Activated T-cell treated with anti-CD3 and anti-CD28 coated beads for 4 hours (primary cell): Measurements from ENCODE around the gene HDAC7.

ENCODE experiments used
- DNase-seq: peaks from one replicate; pipeline ENCODE4 v3.0.0-alpha.2; 2020

HDAC7 gene

GRCh38 chr12:47819896-47820630, at the start of gene HDAC7:
TSS of gene HDAC7 (minus strand) at chr12:47819903. CDS start at chr12:47819785, 118 bp downstream.
- DNase-seq: peak; percentile 56

DNA sequence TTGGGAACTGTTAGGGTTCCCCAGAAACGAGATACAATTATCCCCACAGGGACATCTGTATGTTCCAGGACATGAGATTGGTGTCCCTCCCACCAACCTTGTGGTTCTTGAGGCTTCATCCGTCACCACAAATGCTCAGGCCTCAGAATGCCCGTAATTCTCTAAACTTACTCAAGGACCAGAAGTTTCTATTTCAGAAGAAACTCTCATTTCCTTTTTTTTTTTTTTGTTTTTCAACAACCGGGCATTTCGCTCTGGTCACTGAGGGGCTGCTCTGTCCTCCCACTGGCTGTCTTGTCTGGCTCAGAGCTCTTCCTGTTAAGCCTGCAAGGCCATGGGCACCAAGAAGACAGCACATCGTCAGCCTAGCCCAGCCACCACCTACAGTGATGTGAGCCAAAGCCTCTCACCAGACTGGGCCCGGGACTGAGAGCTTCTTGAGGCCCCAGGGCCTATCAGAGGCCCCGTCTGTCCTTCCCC, 48.9 kb upstream of the HDAC7 start:
- no peak for DNase-seq

- no peak for DNase-seq
Observed at GRCh38 chr12:47868041-47868440, 48.3 kb upstream of the HDAC7 start.

DNA sequence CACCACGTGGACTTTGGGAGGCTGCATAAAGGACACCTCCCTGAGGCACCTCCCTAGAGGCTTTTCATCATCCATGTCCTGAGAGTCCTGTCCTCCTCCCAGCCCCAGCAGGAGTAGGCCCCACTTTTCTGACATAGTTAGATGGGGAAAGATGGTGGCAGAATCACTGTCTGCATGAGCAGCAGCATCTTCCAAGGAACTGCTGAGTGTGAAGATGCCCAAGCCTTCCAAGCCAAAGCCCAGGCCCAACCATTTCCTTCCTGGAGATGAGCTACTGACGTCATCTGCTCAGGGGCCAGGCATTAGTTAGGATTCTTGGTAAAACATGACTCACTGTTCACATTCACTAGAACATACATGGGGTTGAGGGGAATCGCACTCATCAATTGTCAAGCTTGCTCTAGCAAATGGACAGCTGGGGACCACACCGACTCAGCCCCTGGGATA, 47.8 kb upstream of the HDAC7 start:
- DNase-seq: no peak

DNA sequence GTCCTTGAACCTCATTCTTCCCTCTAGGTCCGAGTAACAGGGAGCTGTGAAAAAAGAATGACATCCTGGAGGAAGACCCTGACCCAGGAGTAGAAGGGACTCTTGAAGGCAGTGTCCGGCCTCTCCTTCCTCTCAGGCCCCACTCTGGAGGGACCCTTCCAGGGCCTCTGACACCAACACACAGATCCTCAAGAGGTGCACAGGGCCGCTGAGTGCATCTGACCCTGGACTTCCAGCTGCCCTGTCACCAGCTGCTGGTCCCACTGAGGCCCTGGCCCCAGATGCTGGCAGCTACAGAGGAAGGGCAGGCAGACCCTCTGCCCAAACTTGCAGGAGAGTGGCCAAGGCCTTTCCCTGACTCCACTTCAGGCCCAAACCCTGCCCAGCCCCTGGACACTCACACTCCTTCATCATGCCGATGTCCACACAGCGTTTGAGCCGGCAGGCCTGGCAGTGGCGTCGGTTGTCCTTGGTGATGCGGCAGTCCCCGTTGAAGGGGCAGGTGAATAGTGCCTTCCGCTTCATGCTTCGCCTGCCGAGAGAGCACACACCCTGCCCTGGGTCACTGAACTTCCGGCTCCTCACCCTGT, 45.0 kb upstream of the HDAC7 start:
- DNase-seq: no peak

GRCh38 chr12:47863985-47864384, 44.3 kb upstream of the HDAC7 start:
- DNase-seq: no peak

DNA sequence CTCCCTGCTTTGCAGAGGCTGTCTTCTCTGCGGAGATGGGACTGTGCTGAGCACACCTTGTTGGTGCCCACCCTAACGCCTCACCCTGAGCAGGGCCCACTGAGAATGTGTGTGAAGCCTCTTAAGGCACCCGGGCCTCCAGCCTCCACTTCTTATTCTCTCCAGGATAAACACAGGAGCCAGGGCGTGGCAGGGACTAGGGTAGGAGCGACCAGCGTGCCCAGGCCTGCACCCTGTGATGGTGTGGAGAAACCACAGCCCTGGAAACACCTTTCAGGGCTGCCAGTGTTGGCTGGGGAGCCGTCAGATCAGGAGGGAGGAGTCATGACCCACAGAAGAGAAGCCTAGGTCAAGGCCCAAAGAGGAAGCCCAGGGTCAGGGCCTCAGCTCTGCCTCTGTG, 43.8 kb upstream of the HDAC7 start:
- DNase-seq: no peak

DNA sequence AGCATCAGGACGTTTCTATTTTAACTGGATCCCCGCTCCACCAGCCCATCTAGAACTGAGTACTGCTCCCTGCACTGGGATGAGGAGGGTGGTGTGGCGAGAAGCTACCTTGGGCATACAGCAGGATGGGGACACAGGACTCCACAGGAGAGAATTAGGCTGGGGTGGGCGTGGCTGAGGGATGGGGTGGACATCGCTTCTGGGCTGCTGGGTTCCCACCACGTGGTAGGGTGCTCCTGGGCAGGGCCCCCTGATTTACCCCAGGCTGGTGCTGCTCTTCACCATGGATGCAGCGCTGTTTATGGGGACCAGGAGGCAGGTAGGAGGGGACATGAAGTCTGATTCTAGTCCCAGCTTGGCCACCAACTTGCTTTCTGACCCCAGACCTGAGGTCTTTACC, 43.2 kb upstream of the HDAC7 start:
- DNase-seq: no peak

- no peak for DNase-seq
Observed at GRCh38 chr12:47862167-47862750, 42.6 kb upstream of the HDAC7 start.

DNA sequence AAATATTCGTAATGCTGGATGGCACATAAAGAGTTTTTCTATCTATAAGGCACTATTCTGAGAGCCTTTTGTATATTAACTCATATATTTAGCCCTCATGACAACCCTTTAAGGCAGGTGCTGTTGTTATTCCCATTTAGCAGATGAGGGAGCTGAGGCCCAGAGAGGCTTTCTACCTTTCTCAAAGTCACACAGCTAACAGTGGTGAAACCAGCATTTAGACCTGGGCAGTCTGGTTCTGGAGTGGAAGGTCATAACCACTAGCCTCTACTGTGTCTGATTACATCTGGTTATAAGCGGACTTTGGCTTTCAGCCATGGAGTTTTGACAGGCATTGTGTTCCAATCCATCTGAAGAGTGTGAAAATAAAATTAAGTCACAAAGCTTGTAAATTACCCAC, 41.2 kb upstream of the HDAC7 start:
- DNase-seq: no peak

- no peak for DNase-seq
Observed at GRCh38 chr12:47860279-47860841, 40.7 kb upstream of the HDAC7 start.

DNA sequence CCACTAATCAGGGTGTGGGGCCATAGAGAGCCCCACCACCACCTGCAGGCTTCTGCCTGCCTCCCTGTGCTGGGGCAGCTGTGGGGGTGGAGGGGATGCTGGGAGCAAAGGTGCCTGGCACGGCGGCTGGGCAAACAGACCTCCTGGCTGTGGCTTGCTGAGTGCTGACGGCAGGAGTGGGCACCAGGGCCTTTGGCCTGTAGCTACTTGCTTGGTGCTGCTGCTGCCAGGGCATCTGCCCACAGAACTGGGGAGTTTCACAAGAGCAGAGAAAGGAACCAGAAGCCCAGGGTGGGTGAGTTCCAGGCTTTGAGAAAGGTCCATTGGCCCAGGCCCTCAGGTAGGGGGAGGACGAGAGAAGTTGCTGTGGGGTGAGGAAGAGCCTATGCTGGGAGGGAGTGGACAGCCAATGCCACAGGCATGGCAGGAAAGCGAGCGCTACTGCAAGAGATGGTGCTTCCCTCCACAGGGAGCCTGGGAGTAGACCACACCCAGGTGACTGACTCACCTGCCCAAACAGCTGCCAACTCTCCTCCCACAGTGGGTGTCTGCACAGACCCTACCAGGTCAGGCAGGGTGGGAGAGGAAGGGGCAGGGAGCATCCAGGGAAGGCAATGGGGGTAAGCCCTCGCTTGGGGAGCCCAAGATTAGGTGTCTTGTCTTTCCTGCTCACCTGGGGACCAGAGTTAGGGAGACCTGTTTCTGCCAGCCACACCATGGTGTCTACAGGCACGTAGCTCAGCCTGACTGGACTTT, 39.0 kb upstream of the HDAC7 start:
- DNase-seq: no peak

- no peak for DNase-seq
Observed at GRCh38 chr12:47856721-47857575, 37.2 kb upstream of the HDAC7 start.

- DNase-seq: no peak
Observed at GRCh38 chr12:47856094-47856493, 36.4 kb upstream of the HDAC7 start.

- DNase-seq: no peak
Observed at GRCh38 chr12:47855502-47855901, 35.8 kb upstream of the HDAC7 start.

GRCh38 chr12:47854531-47854930, 34.8 kb upstream of the HDAC7 start:
- DNase-seq: no peak

- no peak for DNase-seq
Observed at GRCh38 chr12:47852096-47852571, 32.4 kb upstream of the HDAC7 start.

- no peak for DNase-seq
Observed at GRCh38 chr12:47851303-47851952, 31.7 kb upstream of the HDAC7 start.

- DNase-seq: no peak
Observed at GRCh38 chr12:47850153-47851084, 30.7 kb upstream of the HDAC7 start.

DNA sequence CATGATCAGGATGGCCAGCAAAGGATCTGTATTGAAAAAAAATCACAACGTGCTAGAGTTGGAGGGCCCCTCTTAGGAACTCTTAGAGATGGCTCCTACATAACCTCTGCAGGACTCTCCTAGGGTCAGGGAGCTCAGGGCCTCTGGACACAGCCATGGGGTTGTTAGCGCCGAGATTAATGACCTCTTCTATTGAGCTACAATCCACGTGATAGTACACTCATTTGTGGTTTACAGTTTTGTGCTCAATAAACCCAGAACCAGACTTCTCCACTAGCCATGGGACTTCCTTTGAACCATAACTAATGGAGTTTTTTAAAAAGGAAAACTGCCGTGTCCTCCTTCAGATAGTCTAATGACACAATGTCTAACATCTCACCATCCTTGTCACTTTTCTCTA, 29.6 kb upstream of the HDAC7 start:
- DNase-seq: no peak
